Head of caudate nucleus (tissue), 42 donors: Measurements from ENCODE around the gene P2RX7.
A peak's percentile ranks its signal among the peaks of the same experiment; 100 is the strongest.
"Not testable (repeated sequence)": the region's sequence is repeated elsewhere in the genome, so short reads cannot be mapped to it uniquely, and the experiment has no call there.

ENCODE experiments used
- DNase-seq, 42 donors: peaks; one replicate each; pipeline versions ENCODE4 v3.0.0 to v3.0.0-alpha.2; 2020 to 2021; ENCODE audit warnings: mixed read lengths in 7 of 42
- intact Hi-C: fragments of 100-400 bp; cut with DNase I; formaldehyde crosslinking; loops from one replicate; pipeline ENCODE4 v1.15.0; 2022

The P2RX7 gene

GRCh38 chr12:121128908-121129810 is 3.5 kb upstream of the P2RX7 start:
- intact Hi-C loops = no loop called here
- peak; percentile 72 to 98 (median 94) for DNase-seq

DNA sequence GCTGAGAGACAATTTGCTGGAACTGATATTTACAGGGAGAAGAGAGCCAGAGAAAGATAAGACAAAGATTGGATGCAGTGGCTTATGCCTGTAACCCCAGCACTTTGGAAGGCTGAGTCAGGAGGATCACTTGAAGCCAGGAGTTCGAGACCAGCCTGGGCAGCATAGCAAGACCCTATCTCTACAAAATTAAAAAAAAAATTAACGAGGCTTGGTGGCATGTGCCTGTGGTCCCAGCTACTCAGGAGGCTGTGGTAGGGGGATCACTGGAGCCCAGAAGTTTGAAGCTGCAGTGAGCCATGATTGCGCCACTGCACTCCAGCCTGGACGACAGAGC is 2.9 kb upstream of the P2RX7 start:
- no peak for DNase-seq
- intact Hi-C loops = loop anchor here (5.0 kb wide), 1 partner anchor 83 kb away; the partner anchor contains the start of gene P2RX4

DNA sequence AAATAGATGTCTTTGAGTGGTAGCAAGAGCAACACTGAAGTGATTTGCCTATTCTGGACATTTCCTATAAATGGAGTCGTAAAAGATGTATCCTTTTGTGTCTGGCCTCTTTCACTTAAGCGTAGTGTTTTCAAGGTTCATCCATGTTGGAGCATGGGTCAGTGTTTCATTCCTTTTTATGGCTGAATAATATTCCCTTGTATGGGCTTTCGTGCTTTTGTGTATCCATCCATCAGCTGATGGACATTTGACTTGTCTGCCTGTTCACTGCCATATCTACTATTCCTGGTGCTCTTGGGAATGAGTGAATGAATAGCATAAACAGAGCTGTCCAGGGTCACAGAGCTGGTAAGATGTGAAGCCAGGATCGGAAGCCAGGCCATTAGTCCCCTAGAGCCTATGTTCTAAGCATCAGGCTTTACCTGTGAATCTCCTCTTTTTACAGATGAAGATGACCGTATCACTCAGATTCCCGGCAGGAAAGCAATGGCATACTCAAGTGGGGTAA is 1.8 kb upstream of the P2RX7 start:
- DNase-seq = no peak
- intact Hi-C loops = loop anchor here (5.0 kb wide), 1 partner anchor 81 kb away; the partner anchor contains the start of gene P2RX4

DNA sequence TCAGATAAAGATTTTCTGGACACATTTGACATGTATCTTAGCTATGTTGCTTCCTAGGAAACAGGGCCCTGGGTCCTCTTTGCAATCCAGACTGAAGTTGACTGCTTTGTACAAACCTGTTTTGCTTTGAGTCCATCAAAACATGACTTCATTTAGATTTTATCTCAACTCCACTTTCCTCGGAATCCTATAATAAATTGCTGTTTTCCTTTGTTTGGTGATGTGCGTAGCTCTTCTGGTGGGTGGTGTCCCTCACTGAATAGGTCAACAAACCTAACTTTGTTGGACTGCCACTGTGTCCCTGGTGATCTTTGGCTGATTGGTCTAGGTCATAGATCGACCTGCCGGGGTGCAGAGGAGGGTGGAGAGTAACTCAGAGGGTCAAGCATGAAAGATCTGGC is 735 bp upstream of the P2RX7 start:
- peak in 6 of 42 donors; percentile 9 to 58 (median 38) for DNase-seq
- intact Hi-C loops = loop anchor here (5.0 kb wide), 1 partner anchor 80 kb away; the partner anchor contains the start of gene P2RX4

DNA sequence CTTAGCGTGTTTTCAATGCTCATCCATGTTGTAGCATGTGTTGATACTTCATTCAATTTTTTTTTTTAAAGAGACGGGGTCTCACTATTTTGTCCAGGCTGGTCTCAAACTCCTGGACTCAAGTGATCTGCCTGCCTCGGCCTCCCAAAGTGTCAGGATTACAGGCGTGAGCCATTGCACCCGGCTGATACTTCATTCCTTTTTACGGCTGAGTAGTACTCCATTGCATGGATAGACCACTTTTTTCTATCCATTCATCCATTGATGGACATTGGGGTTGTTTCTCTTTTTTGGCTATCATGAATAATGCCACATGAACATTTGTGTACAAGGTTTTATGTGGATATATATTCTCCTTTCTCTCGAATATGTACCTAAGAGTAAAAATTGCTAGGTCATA is 1.2 kb downstream of the P2RX7 start:
- intact Hi-C loops = loop anchor here (5.0 kb wide), 1 partner anchor 78 kb away; the partner anchor contains the start of gene P2RX4
- no peak for DNase-seq

GRCh38 chr12:121135320-121135719 is 2.6 kb downstream of the P2RX7 start:
- no peak for DNase-seq
- intact Hi-C loops = no loop called here

GRCh38 chr12:121137512-121137911 is 4.8 kb downstream of the P2RX7 start:
- DNase-seq = no peak
- intact Hi-C loops = no loop called here

DNA sequence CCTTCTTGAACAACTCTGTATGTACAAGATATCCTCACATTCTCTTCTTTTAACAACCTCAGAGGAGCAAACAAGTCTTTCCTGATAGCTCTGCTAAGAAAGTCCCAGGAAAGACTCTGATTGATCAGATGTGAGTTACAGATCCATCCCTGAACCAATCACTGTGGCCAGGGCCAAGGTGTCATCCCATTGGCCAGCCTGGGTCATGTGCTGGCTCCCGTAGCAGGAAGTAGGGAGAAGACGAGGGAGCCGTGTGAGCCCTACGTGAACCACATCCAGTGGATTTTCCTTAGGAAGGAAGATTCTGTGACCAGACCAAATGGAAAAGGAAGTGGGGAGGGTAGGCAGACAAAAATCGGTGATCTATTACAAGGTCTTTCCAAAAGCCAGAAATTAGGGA is 5.6 kb downstream of the P2RX7 start:
- peak in 1 of 42 donors; percentile 3 for DNase-seq
- intact Hi-C loops = no loop called here

- intact Hi-C loops = no loop called here
- DNase-seq = peak in 27 of 42 donors; percentile 12 to 69 (median 42)
Measured at GRCh38 chr12:121139286-121139685, 6.6 kb downstream of the P2RX7 start.

DNA sequence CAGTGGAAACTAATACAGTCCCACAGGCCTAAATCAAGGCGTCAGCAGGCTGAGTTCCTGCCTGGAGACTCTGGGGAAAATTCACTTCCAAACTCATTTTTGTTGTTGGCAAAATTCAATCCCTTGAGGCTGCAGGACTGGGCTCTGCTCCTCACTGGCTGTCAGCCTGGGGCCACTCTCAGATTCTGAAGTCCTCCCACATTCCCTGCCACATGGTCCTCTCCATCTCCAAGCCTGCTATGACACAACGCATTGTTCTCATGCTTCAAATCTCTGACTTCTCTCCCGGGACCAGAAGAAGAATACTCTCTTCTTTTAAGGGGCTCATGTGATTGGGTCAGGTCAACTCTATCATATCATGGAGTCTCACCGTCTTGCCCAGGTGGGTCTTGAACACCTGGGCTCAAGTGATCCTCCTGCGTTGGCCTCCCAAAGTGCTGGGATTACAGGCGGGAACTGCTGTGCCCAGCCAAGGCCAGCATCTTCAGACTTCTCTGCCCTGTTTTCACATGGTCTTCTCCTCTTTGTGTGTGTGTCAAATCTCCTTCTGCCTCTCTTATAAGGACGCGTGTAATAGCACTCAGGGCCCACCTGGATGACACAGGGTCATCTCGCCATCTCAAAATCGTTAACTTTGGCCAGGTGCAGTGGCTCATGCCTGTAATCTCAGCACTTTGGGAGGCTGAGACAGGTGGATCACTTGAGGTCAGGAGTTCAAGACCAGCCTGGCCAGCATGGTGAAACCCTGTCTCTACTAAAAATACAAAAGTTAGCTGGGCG is 9.7 kb downstream of the P2RX7 start:
- intact Hi-C loops = loop anchor here (10.0 kb wide), 1 partner anchor 52 kb away; no protein-coding TSS in a partner anchor
- DNase-seq = no peak

DNA sequence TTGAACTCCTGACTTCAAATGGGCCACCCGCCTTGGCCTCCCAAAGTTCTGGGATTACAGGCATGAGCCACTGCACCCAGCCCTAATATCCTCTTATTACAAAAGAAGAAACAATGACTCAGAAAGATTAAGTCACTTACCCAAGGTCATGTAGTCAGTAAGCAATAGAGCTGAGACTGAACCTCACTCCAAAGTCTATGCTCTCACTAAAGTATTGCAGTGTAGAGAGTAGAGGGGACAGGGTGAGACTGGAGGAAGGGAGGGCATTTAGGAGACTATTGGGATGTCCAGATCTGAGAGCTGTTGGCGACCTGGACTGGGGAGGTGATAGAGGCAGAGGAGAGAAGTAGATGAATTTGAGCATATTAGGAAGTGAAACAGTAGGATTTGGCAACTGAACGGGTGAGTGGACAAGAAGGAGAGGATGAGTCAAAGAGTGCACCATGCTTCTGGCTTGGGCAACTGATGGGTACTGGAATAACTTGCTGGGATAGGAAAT is 11.8 kb downstream of the P2RX7 start:
- DNase-seq = no peak
- intact Hi-C loops = loop anchor here (10.0 kb wide), 1 partner anchor 50 kb away; no protein-coding TSS in a partner anchor

DNA sequence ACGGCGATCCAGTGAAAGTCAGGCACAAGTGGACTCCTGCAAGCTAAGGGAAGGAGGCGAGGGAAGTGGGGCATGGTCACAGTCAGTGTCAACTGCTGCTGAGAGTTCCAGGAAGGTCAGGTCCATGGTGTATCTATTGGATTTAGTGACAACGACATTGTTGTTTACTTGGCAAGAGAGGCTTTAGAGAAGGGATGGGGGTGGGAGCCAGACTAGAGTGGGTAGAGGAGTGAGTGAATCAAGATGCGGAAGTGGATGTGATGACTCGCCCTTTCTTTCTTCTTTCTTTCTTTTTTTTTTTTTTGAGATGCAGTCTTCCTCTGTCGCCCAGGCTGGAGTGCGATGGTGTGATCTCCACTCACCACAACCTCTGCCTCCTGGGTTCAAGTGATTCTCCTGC is 12.5 kb downstream of the P2RX7 start:
- intact Hi-C loops = loop anchor here (10.0 kb wide), 1 partner anchor 50 kb away; no protein-coding TSS in a partner anchor

DNA sequence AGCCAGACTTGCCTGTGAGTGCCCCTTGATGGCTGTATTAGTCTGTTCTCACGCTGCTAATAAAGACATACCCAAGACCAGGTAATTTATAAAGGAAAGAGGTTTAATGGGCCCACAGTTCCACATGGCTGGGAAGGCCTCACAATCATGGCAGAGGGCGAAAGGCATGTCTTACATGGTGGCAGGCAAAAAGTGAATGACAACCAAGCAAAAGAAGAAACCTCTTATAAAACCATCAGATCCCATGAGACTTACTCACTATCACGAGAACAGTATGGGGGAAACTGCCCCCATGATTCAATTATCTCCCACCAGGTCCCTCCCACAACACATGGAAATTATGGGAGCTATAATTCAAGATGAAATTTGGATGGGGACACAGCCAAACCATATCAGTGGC is 16.6 kb downstream of the P2RX7 start:
- intact Hi-C loops = loop anchor here (10.0 kb wide), 1 partner anchor 46 kb away; no protein-coding TSS in a partner anchor

More for the DNA sequence above, 12.5 kb downstream of the P2RX7 start:
- peak in 5 of 42 donors; percentile 4 to 49 (median 13) for DNase-seq

GRCh38 chr12:121154793-121155375 is 22.2 kb downstream of the P2RX7 start:
- no peak for DNase-seq
- intact Hi-C loops = no loop called here

More for the DNA sequence above, 16.6 kb downstream of the P2RX7 start:
- not testable (repeated sequence) for DNase-seq

DNA sequence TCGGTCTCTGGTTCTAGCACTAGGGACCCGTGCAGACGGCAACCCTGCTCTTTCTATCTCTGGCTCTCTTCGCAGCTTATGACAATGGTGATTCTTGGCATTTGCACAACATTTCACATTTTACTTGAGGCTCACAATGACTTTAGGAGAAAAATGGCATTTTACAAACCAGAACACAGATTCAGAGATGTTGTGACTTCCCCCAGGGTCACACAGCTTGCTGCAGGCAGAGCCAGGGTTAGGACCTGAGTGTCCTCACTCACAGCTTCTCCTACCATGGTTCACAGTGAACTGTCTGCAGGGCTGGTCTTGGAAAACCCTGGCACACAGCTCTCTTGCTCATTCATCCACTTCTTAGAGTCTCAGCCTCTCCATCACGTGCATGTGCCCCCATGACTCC is 23.7 kb downstream of the P2RX7 start:
- no peak for DNase-seq
- intact Hi-C loops = no loop called here

DNA sequence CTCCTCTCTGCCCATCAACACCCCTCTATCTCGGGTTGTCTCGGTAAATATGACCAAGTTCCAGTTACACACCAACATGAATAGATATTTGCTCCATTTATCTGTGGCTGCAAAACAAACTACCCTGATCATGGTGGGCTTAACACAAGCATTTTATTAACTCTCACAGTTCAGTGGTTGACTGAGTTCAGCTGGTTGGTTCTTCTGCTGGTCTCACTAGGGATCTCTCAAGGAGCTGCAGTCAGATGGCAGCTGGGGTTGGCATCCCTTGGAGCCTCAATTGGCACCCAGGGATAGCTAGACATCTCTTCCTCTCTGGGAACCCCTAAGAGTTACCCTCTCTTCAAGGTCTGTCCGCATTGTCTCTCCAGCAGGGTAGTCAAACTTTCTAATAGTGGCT is 25.4 kb downstream of the P2RX7 start:
- DNase-seq = no peak
- intact Hi-C loops = no loop called here

- DNase-seq, intact Hi-C loops: not testable (repeated sequence)
Measured at GRCh38 chr12:121158728-121159351, 26.2 kb downstream of the P2RX7 start.
